Renal cortical epithelial cell (primary cell): ENCODE measurements around the gene HACE1. TPM values are rescaled to one million over a fixed set of nuclear protein-coding genes. Genes with fewer than 3 reads are reported as not detected.

ENCODE experiments used
- DNase-seq: peaks from one replicate; pipeline ENCODE4 v3.0.0-alpha.2; 2011; ENCODE audit warnings: low read depth
- total RNA-seq: library from RNA; depleted of rRNA; stranded (reverse); fragments of >200 nt; gene quantifications from 2 replicates; pipeline ENCODE4 v1.2.3, GENCODE V29; 2014

Gene HACE1
- total RNA-seq, 1 donor from 2014 or later = 20.9 TPM

- DNase-seq = peak; percentile 43
These were observed 170.0 kb downstream of the HACE1 start for GRCh38 chr6:104689551-104690205.

GRCh38 chr6:104688283-104688969 lies 171.3 kb downstream of the HACE1 start:
- no peak for DNase-seq

- peak; percentile 67 for DNase-seq
These were observed 173.1 kb downstream of the HACE1 start for GRCh38 chr6:104686550-104687175.

- DNase-seq = no peak
These were observed 173.7 kb downstream of the HACE1 start for GRCh38 chr6:104685871-104686549.

- DNase-seq = no peak
These were observed 174.8 kb downstream of the HACE1 start for GRCh38 chr6:104684911-104685415.

- no peak for DNase-seq
These were observed 175.9 kb downstream of the HACE1 start for GRCh38 chr6:104683809-104684208.

GRCh38 chr6:104682722-104683643 lies 176.7 kb downstream of the HACE1 start:
- peak; percentile 43 for DNase-seq

- DNase-seq = no peak
These were observed 179.2 kb downstream of the HACE1 start for GRCh38 chr6:104680539-104680938.

GRCh38 chr6:104679971-104680370 lies 179.7 kb downstream of the HACE1 start:
- DNase-seq = no peak

Other genes starting within 250 kb of the HACE1 start
- not detected in 2 replicates for gene LIN28B, start 97.2 kb upstream of the HACE1 start, total RNA-seq